ENCODE results near the gene ZFP62.

Gene ZFP62

DNA sequence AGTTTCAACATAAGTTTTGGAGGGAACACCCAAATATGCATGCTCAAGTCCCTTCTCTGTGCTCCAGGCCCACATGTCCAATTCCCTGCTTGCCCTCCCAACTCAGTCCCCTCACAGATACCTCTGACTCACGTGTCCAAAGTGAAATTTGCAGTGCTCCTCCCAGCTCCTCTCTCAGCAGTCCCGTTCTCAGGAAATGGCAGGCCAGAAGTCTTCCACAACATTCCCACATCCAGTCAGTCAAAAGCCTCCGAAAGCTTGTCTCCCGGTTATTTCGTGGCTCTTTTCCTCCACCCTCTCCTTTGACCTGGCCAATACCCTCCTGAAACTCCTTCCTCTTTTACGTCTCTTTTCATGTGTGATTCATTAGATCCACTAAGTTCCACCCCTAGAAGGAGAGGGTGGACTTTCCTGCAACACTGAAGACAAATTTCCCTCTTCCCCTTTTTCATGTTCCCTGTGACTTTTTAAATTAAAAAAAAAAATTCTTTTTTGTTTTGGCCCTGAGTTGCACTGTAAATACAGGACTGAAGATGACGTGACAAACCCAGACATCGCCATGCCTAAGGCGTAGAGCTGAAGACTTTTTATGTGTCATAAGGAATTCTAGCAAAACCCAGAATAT is 45.7 kb downstream of the ZFP62 start:
- no peak overlapping the region for H3K9ac ChIP-seq (ENCODE audit: low read length)

DNA sequence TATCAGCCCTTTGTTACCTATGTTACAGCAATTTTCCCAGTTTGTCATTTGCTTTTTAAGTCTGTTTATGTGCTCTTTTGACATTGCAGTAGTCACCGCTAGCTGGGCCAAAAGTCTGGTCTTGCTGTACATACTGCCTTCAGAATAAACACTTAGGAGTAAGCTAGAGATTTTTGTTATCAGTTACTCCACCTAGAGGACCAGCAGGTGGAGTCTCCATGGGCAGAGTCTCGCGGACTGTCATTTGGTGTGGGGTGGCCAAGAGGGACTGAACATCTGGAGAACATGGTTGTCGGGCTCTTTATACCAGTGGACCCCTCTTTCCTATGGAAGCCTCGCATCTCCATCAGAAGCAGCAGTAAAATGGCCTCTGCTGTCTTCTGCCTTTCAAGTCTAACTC is 47.7 kb downstream of the ZFP62 start:
- Histone ChIP-seq H3K9ac (ENCODE audit: low read length) (no peak overlapping the region), H3K4me1 (ENCODE audit: insufficient read depth, low read length) (peaks cover 33% of the 10 kb centered on the region), H3K27ac (ENCODE audit: low read depth, low read length) (no peak overlapping the region), H3K4me3 (ENCODE audit: low read depth in 1 of 2, low read length in 2 of 2) (peak overlapping the region in 1 of 2 donors; percentile 12), H3K36me3 (ENCODE audit: insufficient read depth, low read length) (peaks cover 3% of the 10 kb centered on the region), H3K9me3 (ENCODE audit: low read length) (no peaks in the 10 kb centered on the region), H3K27me3 (ENCODE audit: control insufficient read depth in 1 of 2, insufficient read depth in 2 of 2, low read length in 2 of 2) (no peaks in the 10 kb centered on the region)

More for the DNA sequence above, 45.7 kb downstream of the ZFP62 start:
- Histone ChIP-seq H3K27me3 (ENCODE audit: control insufficient read depth in 1 of 2, insufficient read depth in 2 of 2, low read length in 2 of 2) (no peaks in the 10 kb centered on the region), H3K4me3 (ENCODE audit: low read depth in 1 of 2, low read length in 2 of 2) (peak overlapping the region in 1 of 2 donors; percentile 28), H3K27ac (ENCODE audit: low read depth, low read length) (no peak overlapping the region), H3K36me3 (ENCODE audit: insufficient read depth, low read length) (no peaks in the 10 kb centered on the region), H3K9me3 (ENCODE audit: low read length) (no peaks in the 10 kb centered on the region), H3K4me1 (ENCODE audit: insufficient read depth, low read length) (peaks cover 23% of the 10 kb centered on the region)

DNA sequence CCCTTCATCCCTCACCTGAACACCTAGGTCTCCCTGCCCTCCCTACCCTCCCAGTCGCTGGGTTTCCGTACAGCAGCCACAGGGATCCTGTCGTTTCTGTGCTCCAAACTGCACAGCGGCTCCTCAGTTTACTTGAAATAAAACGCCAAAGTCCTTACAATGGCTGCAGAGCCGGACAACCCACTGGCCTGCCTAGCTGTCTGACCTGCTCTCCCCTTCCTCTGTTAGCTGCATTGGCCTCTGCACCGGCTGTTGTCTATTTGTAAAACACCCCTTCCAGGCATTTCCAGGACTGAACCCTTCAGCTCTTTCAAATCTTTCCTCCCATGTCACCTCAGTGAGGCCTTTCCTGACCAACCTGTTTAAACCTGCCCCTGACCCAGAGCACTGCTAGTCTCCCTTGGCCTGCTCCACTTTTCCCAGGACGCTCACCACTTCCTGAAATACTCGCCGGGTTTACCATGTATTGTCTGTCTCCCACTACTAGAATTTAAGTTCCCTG is 49.4 kb downstream of the ZFP62 start:
- Histone ChIP-seq H3K9ac (ENCODE audit: low read length) (peak overlapping the region; percentile 85), H3K36me3 (ENCODE audit: insufficient read depth, low read length) (peaks cover 9% of the 10 kb centered on the region), H3K9me3 (ENCODE audit: low read length) (no peaks in the 10 kb centered on the region), H3K4me1 (ENCODE audit: insufficient read depth, low read length) (peaks cover 35% of the 10 kb centered on the region), H3K4me3 (ENCODE audit: low read depth in 1 of 2, low read length in 2 of 2) (peak overlapping the region in 1 of 2 donors; percentile 82), H3K27ac (ENCODE audit: low read depth, low read length) (peak overlapping the region; percentile 98), H3K27me3 (ENCODE audit: control insufficient read depth in 1 of 2, insufficient read depth in 2 of 2, low read length in 2 of 2) (no peaks in the 10 kb centered on the region)

DNA sequence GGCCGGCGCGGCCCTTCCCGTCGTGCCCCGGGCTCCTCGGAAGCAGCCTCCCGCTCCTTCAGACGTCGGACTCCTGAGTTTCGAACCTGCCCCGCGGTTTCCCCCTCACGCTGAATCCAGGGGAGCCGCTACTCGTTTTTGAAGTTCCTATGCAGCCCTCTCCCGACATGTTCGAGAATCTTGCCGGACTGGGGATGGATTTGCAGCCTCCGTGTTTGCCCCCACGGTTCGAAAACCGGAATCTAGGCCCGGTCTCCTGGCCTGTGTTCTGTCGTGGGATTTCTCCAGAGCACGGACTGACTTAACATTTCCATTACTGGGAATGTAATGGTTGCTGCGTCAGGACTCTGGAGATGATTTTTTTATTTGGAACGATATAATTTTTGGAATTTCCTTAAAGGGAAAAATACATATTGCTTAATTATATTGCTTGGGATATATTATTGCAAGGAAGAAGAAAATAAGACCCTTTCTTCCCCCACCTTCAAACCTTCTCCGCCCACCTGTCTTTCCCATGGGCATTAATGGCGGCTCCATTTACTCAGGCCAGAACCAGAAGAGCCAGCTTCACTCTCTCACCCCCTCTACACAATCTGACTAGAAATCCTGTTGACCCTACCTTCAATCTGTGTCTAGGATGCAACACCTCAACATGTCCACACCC is 50.0 kb downstream of the ZFP62 start:
- Histone ChIP-seq H3K27me3 (ENCODE audit: control insufficient read depth in 1 of 2, insufficient read depth in 2 of 2, low read length in 2 of 2) (no peaks in the 10 kb centered on the region), H3K27ac (ENCODE audit: low read depth, low read length) (peak overlapping the region; percentile 98), H3K9me3 (ENCODE audit: low read length) (no peaks in the 10 kb centered on the region), H3K4me3 (ENCODE audit: low read depth in 1 of 2, low read length in 2 of 2) (peak overlapping the region; percentile 82), H3K36me3 (ENCODE audit: insufficient read depth, low read length) (peaks cover 9% of the 10 kb centered on the region), H3K4me1 (ENCODE audit: insufficient read depth, low read length) (peaks cover 39% of the 10 kb centered on the region), H3K9ac (ENCODE audit: low read length) (peak overlapping the region; percentile 85)

DNA sequence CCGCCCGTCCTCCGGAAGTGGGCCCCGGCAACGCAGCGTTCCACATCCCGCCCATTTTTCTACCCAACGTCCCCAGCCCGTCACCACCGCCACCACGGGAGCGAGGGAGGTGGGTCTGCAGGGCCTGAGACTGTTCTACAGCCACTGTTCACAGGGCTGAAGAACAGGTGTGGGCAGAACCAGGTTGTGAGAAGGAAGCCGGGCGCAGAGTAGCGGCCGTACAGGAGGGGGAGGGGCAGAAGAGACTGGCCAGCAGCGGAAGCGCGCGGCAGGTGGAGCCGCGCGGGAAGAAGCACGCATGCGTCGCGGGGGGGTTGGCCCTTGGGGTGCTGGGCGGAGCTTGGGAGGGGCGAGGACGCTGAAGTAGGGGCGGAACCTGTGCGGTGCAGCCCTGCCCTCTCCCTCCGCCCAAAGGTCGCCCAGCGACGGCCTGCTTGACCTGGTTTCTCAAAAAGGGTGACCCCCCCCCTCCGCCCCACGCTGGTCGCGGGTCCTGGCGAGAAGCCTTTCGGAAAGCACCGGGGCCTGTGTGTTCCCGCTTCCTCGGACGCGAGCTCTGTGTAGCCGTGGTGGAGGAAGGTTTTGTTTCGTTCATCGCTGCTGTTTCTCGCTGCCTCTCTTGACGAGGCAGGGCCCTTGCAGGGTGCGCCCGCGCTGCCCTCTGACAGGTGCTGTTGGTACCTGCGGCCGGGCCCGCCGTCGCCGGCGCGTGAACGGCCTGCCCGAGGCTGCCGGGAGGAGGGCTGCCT is 50.7 kb downstream of the ZFP62 start:
- peaks cover 39% of the 10 kb centered on the region for H3K4me1 ChIP-seq (ENCODE audit: insufficient read depth, low read length)

DNA sequence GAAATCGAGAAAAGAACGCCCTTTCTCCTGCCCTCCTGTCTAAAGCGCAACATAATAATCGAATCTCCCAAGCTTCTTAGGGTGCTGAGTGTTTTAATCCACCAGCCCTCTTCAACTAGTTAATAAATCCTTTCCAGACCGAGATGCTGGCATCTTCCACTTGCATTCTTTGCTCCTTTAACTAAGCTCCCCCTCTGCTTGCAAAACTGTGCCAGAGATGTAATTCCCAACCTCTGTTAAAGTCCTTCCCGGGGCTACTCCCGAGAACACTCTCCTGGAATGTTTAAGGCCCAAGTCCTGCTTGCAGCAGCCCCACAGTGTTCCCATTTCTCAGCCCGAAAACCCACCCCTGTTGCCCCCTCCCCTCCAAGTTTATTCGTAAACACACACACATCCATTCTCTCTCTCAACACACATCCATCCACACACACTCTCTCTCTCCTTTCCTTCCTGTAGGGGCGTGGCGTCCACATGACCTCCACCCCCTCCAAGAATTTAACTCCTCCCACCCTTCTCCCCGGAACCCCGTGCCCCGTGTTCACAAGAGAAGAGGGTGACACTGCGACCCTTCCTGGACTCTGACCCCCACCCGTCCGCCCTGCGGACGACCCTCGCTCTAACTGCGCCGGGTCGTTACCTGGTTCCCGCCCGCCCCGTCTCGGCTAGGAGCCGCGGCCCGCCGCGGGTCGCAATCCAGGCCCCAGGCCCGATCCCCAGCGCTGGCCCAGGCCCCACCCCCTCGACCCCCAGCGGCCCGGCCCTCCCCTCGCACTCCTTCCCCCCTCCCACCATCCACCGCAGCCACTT is 51.5 kb downstream of the ZFP62 start:
- peaks cover 9% of the 10 kb centered on the region for H3K36me3 ChIP-seq (ENCODE audit: insufficient read depth, low read length)
- H3K4me1 ChIP-seq (ENCODE audit: insufficient read depth, low read length): peaks cover 39% of the 10 kb centered on the region
- peak overlapping the region; percentile 98 for H3K27ac ChIP-seq (ENCODE audit: low read depth, low read length)
- no peaks in the 10 kb centered on the region for H3K9me3 ChIP-seq (ENCODE audit: low read length)
- peak overlapping the region; percentile 82 for H3K4me3 ChIP-seq (ENCODE audit: low read depth in 1 of 2, low read length in 2 of 2)
- H3K9ac ChIP-seq (ENCODE audit: low read length): peak overlapping the region; percentile 15
- H3K27me3 ChIP-seq (ENCODE audit: control insufficient read depth in 1 of 2, insufficient read depth in 2 of 2, low read length in 2 of 2): no peaks in the 10 kb centered on the region

More for the DNA sequence above, 50.7 kb downstream of the ZFP62 start:
- peak overlapping the region; percentile 98 for H3K27ac ChIP-seq (ENCODE audit: low read depth, low read length)
- peak overlapping the region; percentile 82 for H3K4me3 ChIP-seq (ENCODE audit: low read depth in 1 of 2, low read length in 2 of 2)
- peaks cover 9% of the 10 kb centered on the region for H3K36me3 ChIP-seq (ENCODE audit: insufficient read depth, low read length)
- no peaks in the 10 kb centered on the region for H3K27me3 ChIP-seq (ENCODE audit: control insufficient read depth in 1 of 2, insufficient read depth in 2 of 2, low read length in 2 of 2)
- H3K9me3 ChIP-seq (ENCODE audit: low read length): no peaks in the 10 kb centered on the region
- H3K9ac ChIP-seq (ENCODE audit: low read length): peak overlapping the region; percentile 85

DNA sequence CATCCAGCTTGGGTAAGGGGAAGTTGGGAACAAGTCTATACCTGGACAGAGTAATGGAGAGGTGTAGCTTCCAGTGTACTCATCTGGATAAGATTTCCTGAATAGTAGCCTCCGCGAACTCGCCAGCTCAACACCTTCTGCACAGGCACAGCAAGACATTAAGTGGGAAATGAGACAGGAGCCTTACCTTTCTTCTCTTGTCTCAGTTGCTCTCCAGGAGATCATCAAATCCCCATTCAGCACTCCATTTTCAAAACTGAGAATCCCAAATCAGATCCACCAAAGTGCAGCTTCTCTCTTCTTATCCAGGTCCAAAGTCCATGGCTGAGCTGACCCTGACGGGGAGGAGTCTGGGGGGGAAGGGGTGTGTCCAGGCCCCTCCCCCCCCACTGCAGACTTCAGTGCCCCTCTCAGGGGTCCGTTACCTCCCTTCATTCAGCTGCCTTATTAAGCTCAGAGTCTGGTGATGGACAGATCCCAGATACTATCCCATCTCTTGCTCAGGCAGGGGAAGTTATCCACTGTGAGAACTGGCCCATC is 52.5 kb downstream of the ZFP62 start:
- Histone ChIP-seq H3K27ac (ENCODE audit: low read depth, low read length) (peak overlapping the region; percentile 98), H3K4me3 (ENCODE audit: low read depth in 1 of 2, low read length in 2 of 2) (peak overlapping the region; percentile 22 to 82), H3K9me3 (ENCODE audit: low read length) (no peaks in the 10 kb centered on the region), H3K9ac (ENCODE audit: low read length) (peak overlapping the region; percentile 15), H3K4me1 (ENCODE audit: insufficient read depth, low read length) (peaks cover 45% of the 10 kb centered on the region), H3K27me3 (ENCODE audit: control insufficient read depth in 1 of 2, insufficient read depth in 2 of 2, low read length in 2 of 2) (no peaks in the 10 kb centered on the region), H3K36me3 (ENCODE audit: insufficient read depth, low read length) (peaks cover 9% of the 10 kb centered on the region)

DNA sequence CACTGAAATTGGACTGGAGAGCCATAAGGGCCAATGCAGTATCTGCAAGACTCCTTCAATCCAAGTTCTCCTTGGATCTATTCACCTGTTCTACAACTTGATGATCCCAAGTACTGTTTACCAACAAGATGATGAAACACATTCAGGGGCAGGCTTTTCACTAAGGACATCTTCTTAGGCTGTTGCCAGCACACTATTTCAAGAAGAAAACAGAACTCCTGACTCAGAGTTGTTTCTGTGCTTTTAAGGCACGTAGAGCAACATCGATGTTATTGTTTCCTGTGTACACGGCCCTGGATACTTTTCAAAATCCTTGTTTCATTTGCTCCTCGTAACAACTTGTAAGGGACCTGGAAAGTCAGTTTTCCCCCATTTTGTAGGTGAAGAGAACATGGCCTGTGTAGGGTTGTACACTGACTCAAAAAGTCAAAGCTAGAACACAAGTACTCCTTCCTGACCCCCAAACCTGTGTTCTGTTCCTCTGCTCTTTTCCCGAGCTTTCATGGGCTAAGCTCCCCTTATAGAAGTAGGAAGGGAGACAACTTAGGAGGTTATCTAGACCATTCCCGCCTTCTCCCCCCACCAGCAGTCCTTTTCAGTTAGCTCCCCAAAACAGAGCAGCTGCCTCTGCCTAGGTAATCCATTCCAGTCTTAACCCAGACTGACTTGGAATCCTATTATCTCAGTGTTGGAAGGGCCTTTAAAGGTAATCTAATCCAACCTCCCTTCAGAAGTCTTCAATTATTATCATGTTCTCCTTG is 53.2 kb downstream of the ZFP62 start:
- Histone ChIP-seq H3K9ac (ENCODE audit: low read length) (peak overlapping the region; percentile 47), H3K27ac (ENCODE audit: low read depth, low read length) (peak overlapping the region; percentile 32)

DNA sequence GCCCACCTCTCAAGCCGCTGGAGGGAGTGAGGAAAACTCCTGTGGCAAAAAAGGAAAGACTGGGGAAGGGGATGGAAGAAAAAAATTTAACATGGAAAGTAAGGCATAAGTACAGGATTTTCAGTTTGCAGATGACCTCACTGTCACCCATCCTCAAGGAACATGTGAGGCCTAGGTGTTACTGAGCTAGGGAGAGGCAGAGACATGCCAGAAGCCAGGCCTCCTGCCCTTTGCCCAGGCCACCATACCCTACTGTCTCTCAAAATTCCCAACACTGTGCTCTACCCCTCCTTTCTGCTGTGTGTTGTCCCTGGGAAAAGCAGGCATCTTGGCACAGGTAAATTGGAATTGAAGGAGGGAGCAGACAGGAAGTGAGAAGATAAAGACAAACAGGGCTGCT is 54.0 kb downstream of the ZFP62 start:
- peaks cover 9% of the 10 kb centered on the region for H3K36me3 ChIP-seq (ENCODE audit: insufficient read depth, low read length)
- peak overlapping the region; percentile 47 for H3K9ac ChIP-seq (ENCODE audit: low read length)
- H3K4me1 ChIP-seq (ENCODE audit: insufficient read depth, low read length): peaks cover 50% of the 10 kb centered on the region
- no peaks in the 10 kb centered on the region for H3K9me3 ChIP-seq (ENCODE audit: low read length)
- H3K4me3 ChIP-seq (ENCODE audit: low read depth in 1 of 2, low read length in 2 of 2): peak overlapping the region in 1 of 2 donors; percentile 82
- H3K27me3 ChIP-seq (ENCODE audit: control insufficient read depth in 1 of 2, insufficient read depth in 2 of 2, low read length in 2 of 2): no peaks in the 10 kb centered on the region
- peak overlapping the region; percentile 17 for H3K27ac ChIP-seq (ENCODE audit: low read depth, low read length)

More for the DNA sequence above, 53.2 kb downstream of the ZFP62 start:
- H3K27me3 ChIP-seq (ENCODE audit: control insufficient read depth in 1 of 2, insufficient read depth in 2 of 2, low read length in 2 of 2): no peaks in the 10 kb centered on the region
- H3K9me3 ChIP-seq (ENCODE audit: low read length): no peaks in the 10 kb centered on the region
- H3K4me1 ChIP-seq (ENCODE audit: insufficient read depth, low read length): peaks cover 50% of the 10 kb centered on the region
- peak overlapping the region; percentile 22 to 82 for H3K4me3 ChIP-seq (ENCODE audit: low read depth in 1 of 2, low read length in 2 of 2)
- peaks cover 9% of the 10 kb centered on the region for H3K36me3 ChIP-seq (ENCODE audit: insufficient read depth, low read length)

DNA sequence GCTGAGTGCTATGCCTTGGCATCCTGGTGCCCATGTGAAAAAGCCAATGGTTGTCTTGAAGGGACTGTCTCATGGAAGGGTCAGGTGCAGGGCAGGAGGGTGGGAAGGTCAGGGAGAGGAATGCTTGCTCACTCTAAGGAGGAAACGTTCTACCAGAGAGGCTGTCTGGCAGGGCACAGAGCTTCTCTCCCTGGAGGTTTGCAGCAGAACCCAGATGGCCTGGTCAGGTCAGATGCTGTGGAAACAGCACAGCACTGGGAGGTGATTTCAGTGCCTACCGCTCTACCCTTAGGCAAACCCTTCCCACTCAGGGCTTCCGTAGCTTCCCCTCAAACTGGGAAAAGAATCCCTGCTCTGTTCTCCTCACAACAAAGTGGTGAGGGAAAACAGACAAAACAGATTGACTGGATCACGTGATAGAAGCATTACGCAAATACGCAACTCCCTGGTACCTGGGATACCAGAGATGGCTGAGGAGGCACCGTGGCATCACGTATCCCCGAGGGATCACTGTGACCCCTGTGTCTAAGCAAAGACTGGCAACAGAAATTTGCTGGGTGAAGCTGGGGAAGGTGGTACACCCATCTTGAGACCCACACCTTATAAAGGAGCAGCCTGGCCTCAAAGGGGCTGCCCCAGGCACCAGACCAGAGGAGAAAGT is 54.6 kb downstream of the ZFP62 start:
- peak overlapping the region; percentile 17 for H3K27ac ChIP-seq (ENCODE audit: low read depth, low read length)
- H3K36me3 ChIP-seq (ENCODE audit: insufficient read depth, low read length): peaks cover 9% of the 10 kb centered on the region
- H3K27me3 ChIP-seq (ENCODE audit: control insufficient read depth in 1 of 2, insufficient read depth in 2 of 2, low read length in 2 of 2): no peaks in the 10 kb centered on the region
- peak overlapping the region; percentile 47 for H3K9ac ChIP-seq (ENCODE audit: low read length)
- peaks cover 54% of the 10 kb centered on the region for H3K4me1 ChIP-seq (ENCODE audit: insufficient read depth, low read length)
- H3K9me3 ChIP-seq (ENCODE audit: low read length): no peaks in the 10 kb centered on the region
- peak overlapping the region in 1 of 2 donors; percentile 82 for H3K4me3 ChIP-seq (ENCODE audit: low read depth in 1 of 2, low read length in 2 of 2)

All from muscle layer of colon (tissue), 2 donors.